Measurements from ENCODE around the gene CTDSPL.

DNA sequence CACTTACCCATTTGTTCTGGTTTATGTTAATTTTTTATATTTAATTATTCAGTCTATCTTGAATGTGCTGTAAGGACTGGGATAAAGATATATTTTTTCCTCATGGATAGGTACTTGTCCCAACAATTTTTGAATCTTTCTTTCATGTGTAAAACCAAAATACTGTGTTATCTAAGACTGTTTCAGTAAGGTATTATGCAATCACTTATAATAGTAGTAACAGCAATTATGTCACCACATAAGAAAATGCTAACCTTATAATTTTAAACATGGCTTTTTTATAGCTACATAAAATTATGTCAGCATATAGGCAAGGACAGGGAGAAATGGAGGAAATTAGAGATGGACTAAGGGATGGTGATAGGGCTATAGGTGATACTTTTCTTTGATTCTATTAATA is 2.9 kb upstream of the CTDSPL start:
- TF ChIP-seq CTCF (IDR thresholded peaks at IDR 0.05; ENCODE audit: control extremely low read depth in 1 of 3, insufficient read depth in 1 of 3, low read depth in 1 of 3, low read length in 3 of 3) = no peak
- no peak for TF ChIP-seq EZH2 (IDR thresholded peaks at IDR 0.05; ENCODE audit: low read depth, low read length, severe bottlenecking)
- TF ChIP-seq POLR2A (IDR thresholded peaks at IDR 0.05; ENCODE audit: control extremely low read depth in 1 of 2, low read depth in 2 of 2, low read length in 2 of 2) = no peak
- TF ChIP-seq RAD21 (IDR thresholded peaks at IDR 0.05 in 1 of 2, conservative IDR thresholded peaks at IDR 0.05 in 1 of 2; ENCODE audit: low read depth in 2 of 2, low read length in 2 of 2) = no peak
- no peak for TF ChIP-seq MAFK (IDR thresholded peaks at IDR 0.05; ENCODE audit: low read depth, low read length)
- TF ChIP-seq HDAC6 (IDR thresholded peaks at IDR 0.05; ENCODE audit: low read depth, low read length) = no peak
- TF ChIP-seq HDAC2 (IDR thresholded peaks at IDR 0.05; ENCODE audit: borderline replicate concordance in 1 of 2, low read depth in 2 of 2, low read length in 2 of 2) = no peak
- TF ChIP-seq RFX5 (IDR thresholded peaks at IDR 0.05; ENCODE audit: borderline replicate concordance, low read depth, low read length) = no peak
- TF ChIP-seq TAF1 (IDR thresholded peaks at IDR 0.05; ENCODE audit: low read depth, low read length) = no peak
- no peak for TF ChIP-seq CREB1 (IDR thresholded peaks at IDR 0.05)
- no peak for TF ChIP-seq EP300 (IDR thresholded peaks at IDR 0.05; ENCODE audit: borderline replicate concordance in 1 of 2, low read depth in 2 of 2, low read length in 2 of 2)
